SK-N-SH (cell line): ENCODE measurements around the gene RNF175.

ENCODE experiments used
- NRF1 ChIP-seq: IDR thresholded peaks from 2 replicates; pipeline ENCODE4 v1.6.1; 2012; ENCODE audit warnings: low read depth, mild to moderate bottlenecking, low read length
- RCOR1 ChIP-seq: fragments of 150-350 bp; IDR thresholded peaks from 2 replicates; pipeline ENCODE4 v1.6.1; 2017; ENCODE audit warnings: antibody characterized with exemption, low read length
- SIN3A ChIP-seq: IDR thresholded peaks from 2 replicates; pipeline ENCODE4 v1.6.1; 2012; ENCODE audit warnings: low read depth, mild to moderate bottlenecking, low read length, moderate library complexity, borderline replicate concordance
- TCF12 ChIP-seq: IDR thresholded peaks from 2 replicates; pipeline ENCODE4 v1.4.0; 2012
- TF ChIP-seq, protein P1 (sequence below): fragments of 200-600 bp; sonication (generic); IDR thresholded peaks from 2 replicates; pipeline ENCODE4 v1.6.1; 2017; ENCODE audit warnings: antibody characterized with exemption, mild to moderate bottlenecking, moderate library complexity
- TF ChIP-seq, protein P2 (sequence below): IDR thresholded peaks from 2 replicates; pipeline ENCODE4 v1.4.0; 2012; ENCODE audit warnings: low read depth
- TF ChIP-seq, protein P3 (sequence below): fragments of 150-350 bp; IDR thresholded peaks from 2 replicates; pipeline ENCODE4 v1.6.1; 2017; ENCODE audit warnings: antibody characterized with exemption, low read length, low read depth, borderline replicate concordance

DNA sequence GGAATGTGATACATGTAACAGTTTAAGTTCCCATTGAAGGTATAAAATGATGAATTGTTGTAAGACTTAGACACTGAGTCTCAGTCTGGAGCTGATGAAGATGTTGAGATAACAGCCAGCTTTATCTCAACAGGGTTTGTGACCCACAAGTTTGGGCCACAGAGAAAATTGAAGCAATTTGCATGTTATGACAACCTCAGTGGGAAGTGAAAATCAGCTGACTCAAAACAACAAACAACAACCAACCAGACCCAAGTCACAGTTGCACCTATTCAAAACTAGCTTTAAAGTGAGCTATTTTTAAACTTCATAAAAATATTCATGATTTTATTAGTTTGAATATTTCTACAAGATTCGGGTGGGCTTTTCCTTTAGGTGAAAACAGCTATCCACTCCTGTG, 21.1 kb upstream of the RNF175 start:
- TF ChIP-seq, protein P1, sequence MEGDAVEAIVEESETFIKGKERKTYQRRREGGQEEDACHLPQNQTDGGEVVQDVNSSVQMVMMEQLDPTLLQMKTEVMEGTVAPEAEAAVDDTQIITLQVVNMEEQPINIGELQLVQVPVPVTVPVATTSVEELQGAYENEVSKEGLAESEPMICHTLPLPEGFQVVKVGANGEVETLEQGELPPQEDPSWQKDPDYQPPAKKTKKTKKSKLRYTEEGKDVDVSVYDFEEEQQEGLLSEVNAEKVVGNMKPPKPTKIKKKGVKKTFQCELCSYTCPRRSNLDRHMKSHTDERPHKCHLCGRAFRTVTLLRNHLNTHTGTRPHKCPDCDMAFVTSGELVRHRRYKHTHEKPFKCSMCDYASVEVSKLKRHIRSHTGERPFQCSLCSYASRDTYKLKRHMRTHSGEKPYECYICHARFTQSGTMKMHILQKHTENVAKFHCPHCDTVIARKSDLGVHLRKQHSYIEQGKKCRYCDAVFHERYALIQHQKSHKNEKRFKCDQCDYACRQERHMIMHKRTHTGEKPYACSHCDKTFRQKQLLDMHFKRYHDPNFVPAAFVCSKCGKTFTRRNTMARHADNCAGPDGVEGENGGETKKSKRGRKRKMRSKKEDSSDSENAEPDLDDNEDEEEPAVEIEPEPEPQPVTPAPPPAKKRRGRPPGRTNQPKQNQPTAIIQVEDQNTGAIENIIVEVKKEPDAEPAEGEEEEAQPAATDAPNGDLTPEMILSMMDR, result no peak
- no peak for TF ChIP-seq RCOR1
- TF ChIP-seq NRF1, result no peak
- TF ChIP-seq SIN3A, result no peak
- TF ChIP-seq, protein P2, sequence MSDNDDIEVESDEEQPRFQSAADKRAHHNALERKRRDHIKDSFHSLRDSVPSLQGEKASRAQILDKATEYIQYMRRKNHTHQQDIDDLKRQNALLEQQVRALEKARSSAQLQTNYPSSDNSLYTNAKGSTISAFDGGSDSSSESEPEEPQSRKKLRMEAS, result no peak
- TF ChIP-seq, protein P3, sequence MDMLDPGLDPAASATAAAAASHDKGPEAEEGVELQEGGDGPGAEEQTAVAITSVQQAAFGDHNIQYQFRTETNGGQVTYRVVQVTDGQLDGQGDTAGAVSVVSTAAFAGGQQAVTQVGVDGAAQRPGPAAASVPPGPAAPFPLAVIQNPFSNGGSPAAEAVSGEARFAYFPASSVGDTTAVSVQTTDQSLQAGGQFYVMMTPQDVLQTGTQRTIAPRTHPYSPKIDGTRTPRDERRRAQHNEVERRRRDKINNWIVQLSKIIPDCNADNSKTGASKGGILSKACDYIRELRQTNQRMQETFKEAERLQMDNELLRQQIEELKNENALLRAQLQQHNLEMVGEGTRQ, result no peak
- no peak for TF ChIP-seq TCF12
